AG09319 (cell line): ENCODE measurements around the gene STK32C.

Experiments
- DNase-seq: peaks from one replicate; pipeline ENCODE4 v3.0.0-alpha.2; 2010; ENCODE audit warnings: low read depth; ENCODE audit errors: extremely low read depth
- CTCF ChIP-seq: IDR thresholded peaks from 2 replicates; pipeline ENCODE4 v1.5.1; 2011; ENCODE audit warnings: low read depth, mild to moderate bottlenecking, inconsistent platforms, low read length, moderate library complexity

Gene STK32C

GRCh38 chr10:132204078-132204780, 103.5 kb downstream of the STK32C start:
- no peak for TF ChIP-seq CTCF
- DNase-seq = no peak

- no peak for DNase-seq
- no peak for TF ChIP-seq CTCF
These were observed 104.3 kb downstream of the STK32C start for GRCh38 chr10:132203256-132204077.

- TF ChIP-seq CTCF = no peak
- DNase-seq = no peak
These were observed 105.4 kb downstream of the STK32C start for GRCh38 chr10:132202070-132202970.

- TF ChIP-seq CTCF = no peak
- no peak for DNase-seq
These were observed 106.4 kb downstream of the STK32C start for GRCh38 chr10:132201111-132201969.

- TF ChIP-seq CTCF = no peak
- no peak for DNase-seq
These were observed 107.2 kb downstream of the STK32C start for GRCh38 chr10:132200344-132201110.

GRCh38 chr10:132199854-132200311, 107.9 kb downstream of the STK32C start:
- no peak for DNase-seq
- TF ChIP-seq CTCF = no peak
